ENCODE results near the gene TMEM132A.

- TF ChIP-seq EZH2 (IDR thresholded peaks at IDR 0.05; ENCODE audit: low read depth): no peak
- TF ChIP-seq, protein P1, sequence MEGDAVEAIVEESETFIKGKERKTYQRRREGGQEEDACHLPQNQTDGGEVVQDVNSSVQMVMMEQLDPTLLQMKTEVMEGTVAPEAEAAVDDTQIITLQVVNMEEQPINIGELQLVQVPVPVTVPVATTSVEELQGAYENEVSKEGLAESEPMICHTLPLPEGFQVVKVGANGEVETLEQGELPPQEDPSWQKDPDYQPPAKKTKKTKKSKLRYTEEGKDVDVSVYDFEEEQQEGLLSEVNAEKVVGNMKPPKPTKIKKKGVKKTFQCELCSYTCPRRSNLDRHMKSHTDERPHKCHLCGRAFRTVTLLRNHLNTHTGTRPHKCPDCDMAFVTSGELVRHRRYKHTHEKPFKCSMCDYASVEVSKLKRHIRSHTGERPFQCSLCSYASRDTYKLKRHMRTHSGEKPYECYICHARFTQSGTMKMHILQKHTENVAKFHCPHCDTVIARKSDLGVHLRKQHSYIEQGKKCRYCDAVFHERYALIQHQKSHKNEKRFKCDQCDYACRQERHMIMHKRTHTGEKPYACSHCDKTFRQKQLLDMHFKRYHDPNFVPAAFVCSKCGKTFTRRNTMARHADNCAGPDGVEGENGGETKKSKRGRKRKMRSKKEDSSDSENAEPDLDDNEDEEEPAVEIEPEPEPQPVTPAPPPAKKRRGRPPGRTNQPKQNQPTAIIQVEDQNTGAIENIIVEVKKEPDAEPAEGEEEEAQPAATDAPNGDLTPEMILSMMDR (conservative IDR thresholded peaks at IDR 0.05): no peak
These were observed 44.0 kb downstream of the TMEM132A start for GRCh38 chr11:60968223-60968622.

Data from PC-9 (cell line).